GM12878 (cell line): ENCODE data around the gene GSG1. TPM values are rescaled to one million over a fixed set of nuclear protein-coding genes. Genes with fewer than 3 reads are reported as not detected.

Experiments used
- ATAC-seq: fragments of 200-7000 bp; cut with Tn5 transposase; 3 replicates; pipeline ENCODE4 v1.9.1; 2020; ENCODE audit warnings: mild to moderate bottlenecking, moderate library complexity
- BruUV-seq: library from RNA; stranded (reverse); fragments of 400-500 nt; replicated peaks from 2 replicates; lab custom pipeline; 2021; lab: Mats Ljungman, UMichigan
- CTCF ChIA-PET: fragments of 300-600 bp; sonication (Branson Sonifier 250); formaldehyde crosslinking; extraction: SDS; loops from one replicate; lab custom pipeline; 2021; ENCODE audit warnings: inconsistent platforms; lab: Yijun Ruan, JAX
- POLR2A ChIA-PET: fragments of 350-600 bp; formaldehyde crosslinking; extraction: SDS; loops from one replicate; lab custom pipeline; 2021; ENCODE audit warnings: inconsistent platforms; lab: Charles Lee
- RAD21 ChIA-PET: fragments of 300-600 bp; sonication (Branson Sonifier 250); formaldehyde crosslinking; loops from one replicate; lab custom pipeline; 2023; ENCODE audit warnings: antibody characterized with exemption; ENCODE audit not compliant: unreplicated experiment; lab: Charles Lee
- SMC1A ChIA-PET: fragments of 300-600 bp; sonication (Branson Sonifier 250); formaldehyde crosslinking; loops from one replicate; lab custom pipeline; 2023; ENCODE audit not compliant: unreplicated experiment, uncharacterized antibody; lab: Charles Lee
- DNase-seq: peaks from one replicate; pipeline ENCODE4 v3.0.0-alpha.2; 2011; ENCODE audit warnings: low read depth, low spot score
- FAIRE-seq: peaks from 3 replicates; lab custom pipeline; 2011; peaks lifted over from hg19 to GRCh38; lab: Jason Lieb, UNC
- H2AFZ ChIP-seq: 2 replicates; pipeline ENCODE4 v1.6.0; 2011; ENCODE audit warnings: low read depth, low read length, control low read depth; ENCODE audit not compliant: control insufficient read depth
- H3K27ac ChIP-seq: 2 replicates; pipeline ENCODE4 v1.5.1; 2011; ENCODE audit warnings: control low read depth; ENCODE audit not compliant: control insufficient read depth, insufficient read depth
- H3K27me3 ChIP-seq, 2 experiments: replicated peaks in 1 of 2; 2 replicates each; pipeline versions ENCODE4 v1.6.0 to v1.6.1; 2011; ENCODE audit warnings: low read length in 1 of 2; ENCODE audit not compliant: control insufficient read depth in 2 of 2, insufficient read depth in 2 of 2
- H3K36me3 ChIP-seq, 2 experiments: 2 replicates each; pipeline ENCODE4 v1.5.1; 2011; ENCODE audit warnings: low read length in 1 of 2; ENCODE audit not compliant: control insufficient read depth in 2 of 2, insufficient read depth in 2 of 2
- H3K4me1 ChIP-seq: 2 replicates; pipeline ENCODE4 v1.6.1; 2011; ENCODE audit warnings: mild to moderate bottlenecking, low read length, moderate library complexity, mixed read lengths; ENCODE audit not compliant: control insufficient read depth, insufficient read depth
- H3K4me2 ChIP-seq: 2 replicates; pipeline ENCODE4 v1.6.0; 2011; ENCODE audit warnings: control low read depth; ENCODE audit not compliant: control insufficient read depth, insufficient read depth
- H3K4me3 ChIP-seq: fragments of 200-600 bp; sonication (generic); 2 replicates; pipeline ENCODE4 v1.5.1; 2016
- H3K79me2 ChIP-seq: 2 replicates; pipeline ENCODE4 v1.6.0; 2011; ENCODE audit warnings: low read length; ENCODE audit not compliant: control insufficient read depth, insufficient read depth
- H3K9ac ChIP-seq: 2 replicates; pipeline ENCODE4 v1.8.0; 2011; ENCODE audit warnings: low read length, control low read depth, mixed read lengths; ENCODE audit not compliant: control insufficient read depth, insufficient read depth
- H3K9me3 ChIP-seq: replicated peaks from 3 replicates; pipeline ENCODE4 v1.5.1; 2011; ENCODE audit warnings: mild to moderate bottlenecking, low read length; ENCODE audit not compliant: control insufficient read depth, insufficient read depth
- H4K20me1 ChIP-seq: 2 replicates; pipeline ENCODE4 v1.6.0; 2011; ENCODE audit not compliant: control insufficient read depth, insufficient read depth
- BACH1 ChIP-seq: fragments of 450-650 bp; IDR thresholded peaks from 2 replicates; pipeline ENCODE4 v1.6.1; 2017; ENCODE audit warnings: mild to moderate bottlenecking, borderline replicate concordance
- BMI1 ChIP-seq: fragments of 450-650 bp; IDR thresholded peaks from 2 replicates; pipeline ENCODE4 v1.6.1; 2016; ENCODE audit warnings: mild to moderate bottlenecking, moderate library complexity, borderline replicate concordance
- CBFB ChIP-seq: IDR thresholded peaks from 2 replicates; pipeline ENCODE4 v1.6.1; 2016; ENCODE audit warnings: antibody characterized with exemption, low read depth
- CUX1 ChIP-seq: IDR thresholded peaks from 2 replicates; pipeline ENCODE4 v1.6.1; 2012; ENCODE audit warnings: improper control_type of control experiment, low read depth, low read length; ENCODE audit not compliant: insufficient replicate concordance
- FOS ChIP-seq: IDR thresholded peaks from 3 replicates; pipeline ENCODE4 v1.6.1; 2011; ENCODE audit warnings: borderline replicate concordance; ENCODE audit not compliant: insufficient read length; ENCODE audit errors: extremely low read depth
- IRF5 ChIP-seq: fragments of 450-650 bp; IDR thresholded peaks from 2 replicates; pipeline ENCODE4 v1.6.1; 2017; ENCODE audit warnings: borderline replicate concordance
- KAT2A ChIP-seq: conservative IDR thresholded peaks from 2 replicates; pipeline ENCODE4 v1.6.1; 2011; ENCODE audit warnings: low read depth, low read length; ENCODE audit not compliant: control insufficient read depth
- SMAD5 ChIP-seq: IDR thresholded peaks from 2 replicates; pipeline ENCODE4 v1.6.1; 2016; ENCODE audit warnings: antibody characterized with exemption, low read depth
- TAF1 ChIP-seq: IDR thresholded peaks from 2 replicates; pipeline ENCODE4 v1.6.1; 2011; ENCODE audit warnings: mild to moderate bottlenecking, low read depth, low read length, borderline replicate concordance
- ZBED1 ChIP-seq: IDR thresholded peaks from 2 replicates; pipeline ENCODE4 v1.6.1; 2016; ENCODE audit warnings: borderline replicate concordance
- ZBTB11 ChIP-seq: fragments of 450-650 bp; formaldehyde crosslinking; IDR thresholded peaks from 2 replicates; pipeline ENCODE4 v1.5.0; 2022; ENCODE audit warnings: mild to moderate bottlenecking, missing genetic modification characterization
- ZNF274 ChIP-seq: IDR thresholded peaks from one replicate; pipeline ENCODE4 v1.8.0; 2011; ENCODE audit not compliant: insufficient read length, insufficient read depth
- WGBS: methylation state at CpG from one replicate; pipeline ENCODE4 v1.1.6; 2016; ENCODE audit warnings: low lambda C conversion rate; ENCODE audit not compliant: insufficient replicate concordance, insufficient coverage; ENCODE audit errors: missing lambda C conversion rate; 5-methylcytosine and 5-hydroxymethylcytosine counted together
- in situ Hi-C: fragments of 300-500 bp; cut with MboI; formaldehyde crosslinking; loops from 9 replicates; pipeline ENCODE4 v1.14.3; 2018; ENCODE audit warnings: mixed read lengths
- intact Hi-C: fragments of 100-400 bp; cut with micrococcal nuclease; formaldehyde crosslinking; loops from one replicate; pipeline ENCODE4 v1.14.2; 2022; ENCODE audit not compliant: unreplicated experiment
- polyA plus RNA-seq, 11 experiments: library from polyadenylated mRNA; depleted of rRNA in 4 of 11; unstranded in 6 of 11; stranded (reverse) in 5 of 11; fragments of >200 nt; fragmentation: Nextera tagmentation in 4 of 11; fragmentation: Illumina TruSeq in 1 of 11; extraction: Ambion mirVana in 4 of 11; extraction: Trizol in 1 of 11; gene quantifications; 1 replicate in 1 of 11; 2 replicates in 10 of 11; pipeline versions ENCODE4 v1.2.1 to v1.2.3, GENCODE V29; 2011 to 2016; ENCODE audit warnings: inconsistent platforms in 2 of 11, missing spikeins in 2 of 11, low read depth in 1 of 11
- total RNA-seq, 4 experiments: library from RNA; depleted of rRNA in 3 of 4; stranded (reverse); fragments of >200 nt in 3 of 4; fragmentation: Illumina TruSeq in 1 of 4; extraction: Trizol in 1 of 4; gene quantifications; 2 replicates each; pipeline versions ENCODE4 v1.2.1 to v1.2.3, GENCODE V29; 2013 to 2021

GSG1 gene
- total and polyA plus RNA-seq, 10 of the 15 experiments (the other 5 are each of a cell fraction or from before 2014, with no cell fraction given): not detected

GRCh38 chr12:13142747-13143146 is 39.3 kb upstream of the GSG1 start:
- 44% methylated on average over 8 of the region's 8 CpGs for WGBS
- DNase-seq (no peak), ATAC-seq (no peak), FAIRE-seq (no peak)
- H3K79me2 ChIP-seq: no peaks in the 10 kb centered on the region
- SMC1A ChIA-PET: no interaction called here
- RAD21 ChIA-PET: no interaction called here
- TF ChIP-seq BMI1: no peak
- TF ChIP-seq IRF5: no peak
- TF ChIP-seq FOS: no peak
- no peak for TF ChIP-seq CBFB
- no peak for TF ChIP-seq ZBTB11 (CRISPR knock-in tag)
- TF ChIP-seq TAF1: no peak
- TF ChIP-seq CUX1: no peak
- TF ChIP-seq ZNF274: no peak
- TF ChIP-seq SMAD5: no peak
- no peak for TF ChIP-seq ZBED1
- TF ChIP-seq BACH1: no peak
- no peak for TF ChIP-seq KAT2A
- CTCF ChIA-PET: interaction anchor here (0.7 to 1.0 kb wide), 2 partner anchors 69 to 226 kb away, joined by 3 to 4 read pairs; no protein-coding TSS in a partner anchor
- no peak overlapping the region for H3K4me3 ChIP-seq
- BruUV-seq: no TSS peak
- no peaks in the 10 kb centered on the region for H3K4me1 ChIP-seq
- POLR2A ChIA-PET: no interaction called here
- H3K9me3 ChIP-seq: no peaks in the 10 kb centered on the region
- H3K4me2 ChIP-seq: no peak overlapping the region
- in situ Hi-C loops (no loop called here), intact Hi-C loops (no loop called here)
- peaks cover 1 to 5% of the 10 kb centered on the region in 2 experiments; a peak in 2 of 4 replicates for H3K27me3 ChIP-seq
- no peak overlapping the region for H2AFZ ChIP-seq
- H4K20me1 ChIP-seq: no peaks in the 10 kb centered on the region
- H3K36me3 ChIP-seq: no peaks in the 10 kb centered on the region
- no peak overlapping the region for H3K9ac ChIP-seq
- no peak overlapping the region for H3K27ac ChIP-seq
